PC-3 (cell line): ENCODE results near the gene SAFB. TPM values are rescaled to one million over a fixed set of nuclear protein-coding genes. Genes with fewer than 3 reads are reported as not detected.
A peak's percentile ranks its signal among the peaks of the same experiment; 100 is the strongest.

Experiments
- ATAC-seq: fragments of 200-7000 bp; cut with Tn5 transposase; 2 replicates; pipeline ENCODE4 v1.9.1; 2020; ENCODE audit warnings: mild to moderate bottlenecking, moderate library complexity
- BruUV-seq: library from RNA; stranded (reverse); fragments of 400-500 nt; replicated peaks from 2 replicates; lab custom pipeline; 2021; lab: Mats Ljungman, UMichigan
- CTCF ChIA-PET: fragments of 300-600 bp; sonication (Branson Sonifier 250); formaldehyde crosslinking; loops from one replicate; lab custom pipeline; 2022; ENCODE audit warnings: antibody characterized with exemption; lab: Charles Lee
- POLR2A ChIA-PET: fragments of 300-600 bp; sonication (Branson Sonifier 250); formaldehyde crosslinking; loops from one replicate; lab custom pipeline; 2022; ENCODE audit warnings: antibody characterized with exemption; ENCODE audit not compliant: unreplicated experiment; lab: Charles Lee
- DNase-seq: peaks from one replicate; pipeline ENCODE4 v3.0.0-alpha.2; 2015
- H2AFZ ChIP-seq: fragments of 300-600 bp; sonication (generic); 2 replicates; pipeline ENCODE4 v1.6.0; 2016; ENCODE audit warnings: antibody characterized with exemption, low read length
- H3F3A ChIP-seq: fragments of 300-600 bp; sonication (generic); one replicate; pipeline ENCODE4 v1.6.0; 2017; ENCODE audit warnings: antibody characterized with exemption, low read length, control low read depth, mild to moderate bottlenecking; ENCODE audit not compliant: unreplicated experiment
- H3K27ac ChIP-seq: fragments of 300-600 bp; sonication (generic); 2 replicates; pipeline ENCODE4 v1.5.1; 2016; ENCODE audit warnings: mild to moderate bottlenecking, low read length
- H3K27me3 ChIP-seq: fragments of 300-600 bp; sonication (generic); 2 replicates; pipeline ENCODE4 v1.6.1; 2016; ENCODE audit warnings: low read length, mixed read lengths
- H3K36me3 ChIP-seq: fragments of 300-600 bp; sonication (generic); 2 replicates; pipeline ENCODE4 v1.6.1; 2016; ENCODE audit warnings: low read depth, mixed run types, low read length, mixed read lengths
- H3K4me1 ChIP-seq: fragments of 300-600 bp; sonication (generic); 2 replicates; pipeline ENCODE4 v1.5.1; 2016; ENCODE audit warnings: low read length; ENCODE audit not compliant: insufficient read depth
- H3K4me2 ChIP-seq: fragments of 300-600 bp; sonication (generic); 2 replicates; pipeline ENCODE4 v1.6.0; 2016; ENCODE audit warnings: low read length
- H3K4me3 ChIP-seq: fragments of 300-600 bp; sonication (generic); 2 replicates; pipeline ENCODE4 v1.5.1; 2016; ENCODE audit warnings: mild to moderate bottlenecking, low read length, mixed read lengths
- H3K79me2 ChIP-seq: fragments of 300-600 bp; sonication (generic); 2 replicates; pipeline ENCODE4 v1.6.1; 2017; ENCODE audit warnings: low read length, mixed read lengths
- H3K9ac ChIP-seq: fragments of 300-600 bp; sonication (generic); 2 replicates; pipeline ENCODE4 v1.6.0; 2016; ENCODE audit warnings: mild to moderate bottlenecking, low read length
- H3K9me2 ChIP-seq: fragments of 300-600 bp; sonication (generic); replicated peaks from 2 replicates; pipeline ENCODE4 v1.6.1; 2016; ENCODE audit warnings: mixed run types, low read length, mixed read lengths
- H3K9me3 ChIP-seq: fragments of 300-600 bp; sonication (generic); 2 replicates; pipeline ENCODE4 v1.6.1; 2016; ENCODE audit warnings: low read length, mixed read lengths
- H4K20me1 ChIP-seq: fragments of 300-600 bp; sonication (generic); 2 replicates; pipeline ENCODE4 v1.6.1; 2016; ENCODE audit warnings: low read length, mixed read lengths
- EZH2 ChIP-seq: fragments of 300-600 bp; sonication (generic); IDR thresholded peaks from one replicate; pipeline ENCODE4 v1.6.1; 2017; ENCODE audit warnings: antibody characterized with exemption, mild to moderate bottlenecking, low read length; ENCODE audit not compliant: unreplicated experiment
- EZH2phosphoT487 ChIP-seq: fragments of 300-600 bp; sonication (generic); IDR thresholded peaks from 2 replicates; pipeline ENCODE4 v1.6.1; 2018; ENCODE audit warnings: mild to moderate bottlenecking, antibody characterized with exemption, low read length, borderline replicate concordance
- intact Hi-C: fragments of 100-400 bp; cut with micrococcal nuclease; formaldehyde crosslinking; loops from 2 replicates; pipeline ENCODE4 v1.9.0; 2023
- total RNA-seq: library from RNA; depleted of rRNA; stranded (reverse); fragments of >200 nt; gene quantifications from 2 replicates; pipeline ENCODE4 v1.2.3, GENCODE V29; 2014
- TF ChIP-seq, protein P1 (sequence below): fragments of 300-600 bp; sonication (generic); conservative IDR thresholded peaks from 2 replicates; pipeline ENCODE4 v1.5.1; 2017; ENCODE audit warnings: antibody characterized with exemption, low read depth, mild to moderate bottlenecking, low read length

The SAFB gene
- total RNA-seq, 1 experiment from 2014 or later, result 94.9 TPM

DNA sequence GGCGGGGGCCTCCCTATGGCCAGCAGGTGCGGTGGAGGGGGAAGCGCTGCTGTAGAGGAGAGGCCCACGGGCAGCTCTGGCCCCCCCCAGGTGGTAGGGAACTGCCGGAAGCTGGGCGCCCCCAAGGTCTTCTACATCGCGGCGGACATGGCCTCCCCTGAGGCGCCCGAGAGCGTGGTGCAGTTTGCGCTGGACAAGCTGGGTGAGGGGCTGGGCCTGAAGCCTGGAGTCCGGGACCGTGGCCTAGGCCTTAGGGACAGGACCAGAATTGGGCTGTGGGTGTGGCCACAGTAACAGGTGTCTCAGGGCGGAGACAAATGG lies 63.4 kb downstream of the SAFB start:
- ChIA-PET POLR2A (interaction anchor here (0.5 to 0.9 kb wide), 3 partner anchors 32 to 218 kb away, joined by 5 to 7 read pairs (median 6); partner anchors contain the start of genes LONP1 and VMAC), CTCF (interaction anchor here (0.6 to 1.5 kb wide), 2 partner anchors 64 to 944 kb away, joined by 5 read pairs; partner anchors contain the start of gene SAFB2)
- Histone ChIP-seq H2AFZ (peak overlapping the region; percentile 92), H3K4me3 (peak overlapping the region; percentile 71), H4K20me1 (peaks cover 10% of the 10 kb centered on the region), H3K9me3 (no peaks in the 10 kb centered on the region), H3K27ac (no peak overlapping the region), H3K4me1 (no peaks in the 10 kb centered on the region), H3K27me3 (no peaks in the 10 kb centered on the region), H3F3A (no peaks in the 10 kb centered on the region), H3K9me2 (no peaks in the 10 kb centered on the region), H3K9ac (no peak overlapping the region), H3K36me3 (peaks cover 7% of the 10 kb centered on the region), H3K79me2 (peaks cover 12% of the 10 kb centered on the region), H3K4me2 (peak overlapping the region; percentile 91)
- ATAC-seq, result no peak
- intact Hi-C loops, result loop anchor here (10.0 kb wide), 2 partner anchors 109 to 1849 kb away; partner anchors contain the start of genes DUS3L and PNPLA6
- BruUV-seq, result no TSS peak
- no peak for DNase-seq
- TF ChIP-seq EZH2phosphoT487 (no peak), EZH2 (no peak)
- TF ChIP-seq, protein P1, sequence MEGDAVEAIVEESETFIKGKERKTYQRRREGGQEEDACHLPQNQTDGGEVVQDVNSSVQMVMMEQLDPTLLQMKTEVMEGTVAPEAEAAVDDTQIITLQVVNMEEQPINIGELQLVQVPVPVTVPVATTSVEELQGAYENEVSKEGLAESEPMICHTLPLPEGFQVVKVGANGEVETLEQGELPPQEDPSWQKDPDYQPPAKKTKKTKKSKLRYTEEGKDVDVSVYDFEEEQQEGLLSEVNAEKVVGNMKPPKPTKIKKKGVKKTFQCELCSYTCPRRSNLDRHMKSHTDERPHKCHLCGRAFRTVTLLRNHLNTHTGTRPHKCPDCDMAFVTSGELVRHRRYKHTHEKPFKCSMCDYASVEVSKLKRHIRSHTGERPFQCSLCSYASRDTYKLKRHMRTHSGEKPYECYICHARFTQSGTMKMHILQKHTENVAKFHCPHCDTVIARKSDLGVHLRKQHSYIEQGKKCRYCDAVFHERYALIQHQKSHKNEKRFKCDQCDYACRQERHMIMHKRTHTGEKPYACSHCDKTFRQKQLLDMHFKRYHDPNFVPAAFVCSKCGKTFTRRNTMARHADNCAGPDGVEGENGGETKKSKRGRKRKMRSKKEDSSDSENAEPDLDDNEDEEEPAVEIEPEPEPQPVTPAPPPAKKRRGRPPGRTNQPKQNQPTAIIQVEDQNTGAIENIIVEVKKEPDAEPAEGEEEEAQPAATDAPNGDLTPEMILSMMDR, result no peak

DNA sequence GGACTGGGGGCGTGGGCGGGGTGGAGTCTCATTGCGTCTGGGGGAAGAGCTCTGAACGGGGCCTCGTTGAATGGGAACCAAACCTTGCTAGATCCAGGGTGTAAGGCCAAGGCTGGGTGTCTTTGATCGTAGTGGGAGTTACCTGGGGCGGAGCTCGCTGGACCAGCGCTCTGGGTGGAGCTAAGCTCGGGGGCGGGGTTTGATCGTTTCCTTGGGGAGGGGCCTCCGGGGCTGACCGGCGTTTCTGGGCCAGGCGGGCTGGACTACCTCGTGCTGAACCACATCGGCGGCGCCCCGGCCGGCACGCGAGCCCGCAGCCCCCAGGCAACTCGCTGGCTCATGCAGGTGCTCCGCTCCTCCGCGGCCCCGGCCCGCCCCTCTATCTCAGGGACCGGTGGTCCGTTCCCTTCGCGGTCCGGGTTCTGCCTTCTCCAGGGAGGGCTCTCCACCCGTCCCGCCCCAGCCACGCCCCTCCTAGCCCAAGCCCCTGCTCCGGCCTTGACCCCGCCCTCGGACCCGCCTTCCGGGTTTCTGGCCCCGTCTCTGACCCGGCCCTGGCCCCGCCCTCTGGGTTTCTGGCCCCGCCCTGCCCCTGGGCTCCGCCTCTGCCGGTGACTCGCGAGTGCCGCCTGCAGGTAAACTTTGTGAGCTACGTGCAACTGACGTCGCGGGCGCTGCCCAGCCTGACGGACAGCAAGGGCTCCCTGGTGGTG lies 63.9 kb downstream of the SAFB start:
- no peak overlapping the region for H3K27ac ChIP-seq
- H3K27me3 ChIP-seq, result no peaks in the 10 kb centered on the region
- peaks cover under 1% of the 10 kb centered on the region for H3F3A ChIP-seq
- no peak for TF ChIP-seq EZH2phosphoT487
- TF ChIP-seq, protein P1, result peak; percentile 90
- no peak for TF ChIP-seq EZH2
- H3K36me3 ChIP-seq, result peaks cover 11% of the 10 kb centered on the region
- peak overlapping the region; percentile 91 for H3K4me2 ChIP-seq
- peaks cover 14% of the 10 kb centered on the region for H4K20me1 ChIP-seq
- peaks cover 18% of the 10 kb centered on the region for H3K79me2 ChIP-seq
- H2AFZ ChIP-seq, result peak overlapping the region; percentile 92
- DNase-seq, result peak; percentile 98
- peak; percentile 61 for ATAC-seq
- ChIA-PET CTCF (interaction anchor here (0.5 to 1.5 kb wide), 7 partner anchors 16 to 944 kb away, joined by 3 to 8 read pairs (median 5); partner anchors contain the start of genes CATSPERD, LONP1 and SAFB2), POLR2A (interaction anchor here (0.5 to 1.1 kb wide), 6 partner anchors 12 to 218 kb away, joined by 3 to 14 read pairs (median 6); partner anchors contain the start of genes LONP1, SAFB, SAFB2 and VMAC)
- H3K9me2 ChIP-seq, result no peaks in the 10 kb centered on the region
- H3K9me3 ChIP-seq, result no peaks in the 10 kb centered on the region
- intact Hi-C loops, result loop anchor here (10.0 kb wide), 2 partner anchors 108 to 1848 kb away; partner anchors contain the start of genes DUS3L and PNPLA6
- peak overlapping the region; percentile 60 for H3K9ac ChIP-seq
- H3K4me1 ChIP-seq, result peaks cover 2% of the 10 kb centered on the region
- H3K4me3 ChIP-seq, result peak overlapping the region; percentile 71
- BruUV-seq, result no TSS peak
